ENCODE data around the gene RWDD3.

DNA sequence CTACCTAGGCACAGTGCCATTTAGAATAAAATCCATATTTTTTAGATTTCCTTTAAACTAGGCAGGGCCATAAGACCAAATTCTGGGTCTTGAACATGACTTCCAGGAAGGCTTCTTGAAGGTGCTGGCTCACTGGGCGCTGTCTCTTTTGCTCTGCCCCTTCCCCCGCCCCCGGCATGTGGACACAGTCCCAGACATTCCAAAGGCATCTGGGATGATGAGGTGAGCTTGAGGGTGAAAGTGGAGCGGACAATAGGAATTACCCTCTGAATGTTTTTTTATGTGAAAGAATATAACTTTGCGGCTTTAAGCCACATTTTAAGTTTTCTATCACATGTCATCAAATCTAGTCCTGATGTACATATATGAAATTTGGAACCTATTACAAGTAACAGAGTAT lies 29.4 kb downstream of the RWDD3 start:
- TF ChIP-seq, protein P1, sequence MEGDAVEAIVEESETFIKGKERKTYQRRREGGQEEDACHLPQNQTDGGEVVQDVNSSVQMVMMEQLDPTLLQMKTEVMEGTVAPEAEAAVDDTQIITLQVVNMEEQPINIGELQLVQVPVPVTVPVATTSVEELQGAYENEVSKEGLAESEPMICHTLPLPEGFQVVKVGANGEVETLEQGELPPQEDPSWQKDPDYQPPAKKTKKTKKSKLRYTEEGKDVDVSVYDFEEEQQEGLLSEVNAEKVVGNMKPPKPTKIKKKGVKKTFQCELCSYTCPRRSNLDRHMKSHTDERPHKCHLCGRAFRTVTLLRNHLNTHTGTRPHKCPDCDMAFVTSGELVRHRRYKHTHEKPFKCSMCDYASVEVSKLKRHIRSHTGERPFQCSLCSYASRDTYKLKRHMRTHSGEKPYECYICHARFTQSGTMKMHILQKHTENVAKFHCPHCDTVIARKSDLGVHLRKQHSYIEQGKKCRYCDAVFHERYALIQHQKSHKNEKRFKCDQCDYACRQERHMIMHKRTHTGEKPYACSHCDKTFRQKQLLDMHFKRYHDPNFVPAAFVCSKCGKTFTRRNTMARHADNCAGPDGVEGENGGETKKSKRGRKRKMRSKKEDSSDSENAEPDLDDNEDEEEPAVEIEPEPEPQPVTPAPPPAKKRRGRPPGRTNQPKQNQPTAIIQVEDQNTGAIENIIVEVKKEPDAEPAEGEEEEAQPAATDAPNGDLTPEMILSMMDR (conservative IDR thresholded peaks at IDR 0.05): no peak
- TF ChIP-seq EZH2 (IDR thresholded peaks at IDR 0.05; ENCODE audit: low read depth): no peak
